ENCODE data around the gene RTN4RL2.
"Not testable (repeated sequence)": the region's sequence is repeated elsewhere in the genome, so short reads cannot be mapped to it uniquely, and the experiment has no call there.

The RTN4RL2 gene

GRCh38 chr11:57432714-57433163 lies 27.6 kb upstream of the RTN4RL2 start:
- DNase-seq (ENCODE audit: low read depth in 2 of 2): no peak

GRCh38 chr11:57434640-57435546 lies 25.4 kb upstream of the RTN4RL2 start:
- DNase-seq (ENCODE audit: low read depth in 2 of 2): no peak

- no peak for DNase-seq (ENCODE audit: low read depth in 2 of 2)
Observed at GRCh38 chr11:57436031-57436430, 24.3 kb upstream of the RTN4RL2 start.

- DNase-seq (ENCODE audit: low read depth in 2 of 2): no peak
Observed at GRCh38 chr11:57438345-57439285, 21.7 kb upstream of the RTN4RL2 start.

- no peak for DNase-seq (ENCODE audit: low read depth in 2 of 2)
Observed at GRCh38 chr11:57439786-57440185, 20.5 kb upstream of the RTN4RL2 start.

- no peak for DNase-seq (ENCODE audit: low read depth in 2 of 2)
Observed at GRCh38 chr11:57440744-57441414, 19.4 kb upstream of the RTN4RL2 start.

DNA sequence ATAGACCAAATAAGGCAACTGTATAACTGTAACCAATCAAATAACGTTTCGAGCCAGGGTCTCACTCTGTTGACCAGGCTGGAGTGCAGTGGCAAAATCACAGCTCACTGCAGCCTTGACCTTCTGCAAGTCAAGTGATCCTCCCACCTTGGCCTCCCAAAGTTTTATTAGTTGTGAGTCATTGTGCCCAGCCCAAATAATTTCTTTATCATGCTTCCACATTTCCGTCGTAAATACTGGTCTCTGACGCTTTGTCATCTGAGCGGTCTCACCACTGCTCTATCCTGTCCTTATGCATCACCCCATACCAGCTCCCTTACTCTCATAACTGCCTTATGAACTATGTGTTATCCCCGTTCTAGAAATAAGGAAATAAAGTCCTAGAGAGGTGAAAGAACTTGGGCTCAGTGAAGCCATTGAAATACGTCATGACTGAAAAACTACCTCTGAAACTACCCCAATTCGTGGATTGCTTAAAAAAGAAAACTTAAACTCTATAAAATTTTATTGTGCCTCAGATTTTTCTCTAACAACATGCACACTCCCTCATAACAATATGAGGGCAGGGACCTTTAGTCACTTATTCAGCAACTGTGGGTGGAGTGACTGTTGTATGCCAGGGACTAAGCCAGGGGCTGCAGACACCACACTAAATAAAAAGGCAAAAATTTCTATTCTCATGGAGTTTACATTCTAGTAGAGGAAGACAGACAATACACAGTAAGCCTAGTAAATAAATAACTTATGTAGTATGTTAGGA lies 15.8 kb upstream of the RTN4RL2 start:
- no peak for DNase-seq (ENCODE audit: low read depth in 2 of 2)

DNA sequence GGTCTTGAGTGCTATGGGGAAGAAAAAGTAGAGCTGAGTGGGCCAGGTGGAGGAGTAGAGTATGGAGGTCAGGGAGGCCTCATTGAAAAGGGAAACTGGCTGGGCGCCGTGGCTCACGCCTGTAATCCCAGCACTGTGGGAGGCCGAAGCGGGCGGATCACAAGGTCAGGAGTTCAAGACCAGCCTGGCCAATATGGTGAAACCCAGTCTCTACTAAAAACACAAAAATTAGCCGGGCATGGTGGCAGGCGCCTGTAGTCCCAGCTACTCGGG lies 15.3 kb upstream of the RTN4RL2 start:
- not testable (repeated sequence) for DNase-seq (ENCODE audit: low read depth in 2 of 2)

DNA sequence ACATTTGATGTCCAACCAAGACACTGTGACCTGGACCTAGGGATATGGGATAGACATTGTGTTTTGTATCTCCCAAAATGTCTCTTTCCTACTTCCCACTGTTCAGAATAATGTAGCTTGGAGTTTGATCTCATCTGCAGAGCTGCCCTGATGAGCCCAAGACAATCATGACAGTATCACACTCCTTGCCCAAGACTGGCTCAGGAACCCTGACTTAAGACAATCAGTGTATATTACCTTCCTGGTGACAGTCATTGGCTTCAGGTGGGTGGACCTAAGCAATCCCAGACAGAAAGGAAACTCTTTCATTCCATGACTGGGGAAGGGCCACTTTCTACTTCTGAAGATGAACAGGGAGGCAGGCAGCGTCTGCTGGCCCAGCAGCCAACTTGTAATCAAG lies 14.3 kb upstream of the RTN4RL2 start:
- DNase-seq (ENCODE audit: low read depth in 2 of 2): no peak

GRCh38 chr11:57453543-57454177 lies 6.7 kb upstream of the RTN4RL2 start:
- no peak for DNase-seq (ENCODE audit: low read depth in 2 of 2)

DNA sequence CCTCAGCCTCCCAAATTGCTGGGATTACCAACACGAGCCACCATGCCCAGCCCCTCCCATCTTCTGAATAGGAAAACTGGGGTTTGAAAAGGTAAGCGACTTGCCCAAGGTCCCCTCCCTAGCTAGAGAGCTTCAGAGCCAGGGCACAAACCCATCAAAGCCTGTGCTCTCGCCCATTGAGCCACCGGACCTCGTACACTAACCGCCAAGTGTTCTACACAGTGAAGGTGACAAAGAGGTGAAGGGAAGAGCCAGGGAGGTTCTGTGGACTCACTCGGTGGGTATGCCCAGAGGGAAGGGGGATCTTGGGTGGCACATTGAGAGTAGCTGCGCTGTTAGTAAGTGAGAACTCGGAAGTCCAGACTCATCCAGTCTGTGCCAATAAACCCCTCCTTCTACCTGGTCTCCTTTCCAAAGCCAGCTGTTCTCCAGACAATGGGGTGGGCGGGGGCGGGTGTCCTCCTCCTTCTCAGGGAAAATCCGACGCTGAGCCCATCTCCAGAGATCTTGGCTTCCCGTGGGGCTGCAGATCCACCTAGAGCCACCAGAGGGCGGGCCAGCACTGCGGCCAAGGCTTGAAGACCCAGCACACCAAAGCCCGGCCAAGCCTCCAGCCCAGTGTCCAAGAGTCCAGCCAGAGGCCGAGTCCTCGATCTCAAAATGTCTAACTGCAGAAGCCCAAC lies 3.2 kb upstream of the RTN4RL2 start:
- DNase-seq (ENCODE audit: low read depth in 2 of 2): peak in 1 of 2 donors; percentile 48

GRCh38 chr11:57457643-57458023 lies 2.7 kb upstream of the RTN4RL2 start:
- no peak for DNase-seq (ENCODE audit: low read depth in 2 of 2)

DNA sequence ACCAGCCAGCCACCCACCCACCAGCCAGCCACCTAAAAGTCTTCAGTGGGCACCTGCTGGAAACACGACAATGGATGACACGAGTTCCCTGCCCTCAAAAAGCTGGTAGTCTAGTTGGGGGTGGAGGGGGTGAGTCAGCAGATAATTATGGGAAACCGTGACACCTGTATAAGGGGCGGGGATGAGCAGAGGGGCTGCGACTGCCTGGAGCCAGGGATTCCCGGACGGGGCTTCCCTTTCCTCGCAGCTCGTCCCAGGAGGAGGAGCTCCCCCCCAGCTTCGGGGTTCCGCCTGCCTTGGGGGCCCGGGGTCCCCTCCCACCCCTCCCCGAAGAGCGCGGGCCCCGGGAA lies 2.3 kb upstream of the RTN4RL2 start:
- DNase-seq (ENCODE audit: low read depth in 2 of 2): peak in 1 of 2 donors; percentile 47

- peak; percentile 53 to 72 for DNase-seq (ENCODE audit: low read depth in 2 of 2)
Observed at GRCh38 chr11:57458410-57459163, 1.7 kb upstream of the RTN4RL2 start.

DNA sequence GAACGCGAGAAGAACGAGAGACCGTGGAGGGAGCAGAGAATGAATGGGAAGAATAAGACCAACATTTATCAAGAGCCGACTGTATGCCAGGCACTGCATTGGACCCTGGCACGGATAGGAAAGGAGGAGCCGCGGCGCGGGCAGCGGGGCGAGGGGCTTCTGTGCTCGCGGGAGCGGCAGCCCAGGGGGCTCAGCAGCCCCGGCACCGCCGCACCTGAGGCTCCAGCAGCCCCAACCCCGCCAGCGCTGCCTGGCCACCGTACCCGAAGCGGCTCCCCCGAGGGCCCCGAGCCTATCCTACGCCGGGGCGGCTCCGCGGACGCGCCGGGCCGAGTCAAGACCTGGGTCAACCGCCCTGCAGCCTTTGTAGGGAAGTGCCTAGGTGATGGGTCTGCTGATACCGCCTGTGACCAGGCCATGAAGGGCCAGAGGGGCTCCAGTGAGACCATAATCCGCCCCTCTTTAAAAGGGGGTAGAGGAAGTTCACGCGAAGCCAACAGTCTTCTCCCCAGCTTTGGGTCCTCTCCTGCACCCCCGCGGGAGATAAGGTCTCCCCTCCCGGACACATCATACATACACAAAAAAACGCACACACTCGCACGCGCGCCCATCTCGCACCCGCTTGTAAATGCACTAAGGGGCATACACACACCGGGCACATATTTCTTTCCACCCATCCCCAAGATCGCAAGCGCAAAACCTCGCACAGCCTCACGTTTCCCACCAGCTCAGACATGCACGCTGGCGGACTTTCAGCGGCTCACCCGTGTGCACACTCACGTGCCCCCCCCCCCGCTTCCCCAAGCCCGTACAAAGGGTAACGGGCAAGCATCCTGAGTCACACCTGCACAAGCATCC lies 935 bp upstream of the RTN4RL2 start:
- DNase-seq (ENCODE audit: low read depth in 2 of 2): no peak

- DNase-seq (ENCODE audit: low read depth in 2 of 2): no peak
Observed at GRCh38 chr11:57460758-57461749, 726 bp downstream of the RTN4RL2 start.

DNA sequence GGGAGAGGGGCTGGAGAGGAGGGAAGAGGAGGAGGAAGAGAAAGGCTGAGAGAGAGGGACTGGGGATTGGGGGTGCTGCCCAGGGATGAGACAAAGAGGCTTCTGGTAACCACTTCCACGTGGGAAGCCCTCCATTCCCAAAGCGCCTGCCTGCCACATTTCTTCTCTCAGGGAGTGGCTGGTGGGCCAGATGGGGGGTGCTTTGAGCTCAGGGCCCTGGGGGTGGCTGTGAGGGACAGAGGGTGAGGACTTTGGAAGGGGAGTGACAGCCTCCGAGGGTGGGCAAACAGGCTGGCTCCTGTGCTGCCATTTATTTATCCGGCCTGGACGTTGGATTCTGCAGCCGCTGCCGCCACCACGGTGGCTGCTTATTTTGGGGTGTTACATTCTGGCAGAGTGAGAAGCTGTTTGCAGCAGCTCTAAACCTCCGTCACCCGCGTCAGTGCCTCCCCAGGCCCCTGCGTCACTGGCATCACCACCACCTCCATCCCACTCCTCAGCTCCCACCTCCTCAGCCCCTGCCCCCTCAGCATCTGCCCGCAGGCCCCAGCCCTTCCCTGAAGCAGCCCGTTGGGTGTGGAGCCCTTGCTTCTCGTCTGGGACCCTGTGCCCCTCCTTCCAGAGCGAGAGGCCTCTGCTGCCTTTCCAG lies 1.6 kb downstream of the RTN4RL2 start:
- no peak for DNase-seq (ENCODE audit: low read depth in 2 of 2)

All from activated CD8-positive, alpha-beta memory T cell treated with anti-CD3 and anti-CD28 coated beads for 4 hours (primary cell).